Keratinocyte (primary cell): ENCODE results near the gene PXDN.

Experiments
- EZH2 ChIP-seq: IDR thresholded peaks from one replicate; pipeline ENCODE4 v1.6.1; 2012; ENCODE audit warnings: inconsistent platforms, mild to moderate bottlenecking, low read length, moderate library complexity
- TF ChIP-seq, protein P1 (sequence below), 3 experiments: IDR thresholded peaks in 1 of 3; conservative IDR thresholded peaks in 1 of 3; optimal IDR thresholded peaks in 1 of 3; 2 replicates in 2 of 3; 3 replicates in 1 of 3; pipeline versions ENCODE3 to v1.5.1; 2011; ENCODE audit warnings: low read length in 3 of 3, mild to moderate bottlenecking in 3 of 3, moderate library complexity in 2 of 3, control low read depth in 1 of 3, inconsistent platforms in 1 of 3; ENCODE audit not compliant: insufficient read depth in 2 of 3; ENCODE audit errors: extremely low read depth in 1 of 3

DNA sequence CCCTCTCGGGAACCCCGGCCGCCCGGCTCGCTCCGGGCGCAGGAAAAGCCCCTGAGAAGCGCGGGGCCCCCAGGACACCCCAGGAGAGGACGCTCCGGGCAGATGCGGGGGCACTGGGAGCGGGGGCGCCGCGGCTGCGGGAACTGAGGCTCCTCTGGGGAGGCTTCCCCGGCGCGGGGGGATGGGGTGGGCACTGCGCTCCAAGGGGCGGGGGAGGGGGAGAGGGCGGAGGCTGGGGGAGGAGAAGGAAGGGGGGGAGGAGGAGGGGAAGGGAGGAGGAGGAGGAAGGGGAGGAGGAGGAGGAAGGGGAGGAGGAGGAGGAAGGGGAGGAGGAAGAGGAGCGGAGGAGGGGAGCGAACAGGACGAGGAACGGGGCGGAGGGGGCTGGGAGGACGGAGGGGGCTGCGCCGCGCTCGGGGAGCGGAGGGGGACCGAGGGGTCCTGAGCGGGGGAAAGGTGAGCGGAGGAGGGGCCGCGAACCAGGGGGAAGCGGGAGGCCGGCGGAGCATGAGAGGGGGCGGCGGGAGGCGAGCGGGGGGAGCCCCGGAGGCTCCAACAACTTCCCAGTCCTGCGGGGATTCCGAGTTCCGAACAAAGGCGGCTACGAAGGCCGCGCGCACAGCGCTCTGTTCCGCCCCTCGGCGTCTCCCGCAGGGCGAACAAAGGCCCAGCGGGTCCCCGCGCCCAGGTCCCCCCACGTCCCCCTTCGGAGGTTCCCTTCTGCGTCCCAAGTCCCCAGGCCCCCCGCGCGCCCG lies 742 bp downstream of the PXDN start:
- TF ChIP-seq, protein P1, sequence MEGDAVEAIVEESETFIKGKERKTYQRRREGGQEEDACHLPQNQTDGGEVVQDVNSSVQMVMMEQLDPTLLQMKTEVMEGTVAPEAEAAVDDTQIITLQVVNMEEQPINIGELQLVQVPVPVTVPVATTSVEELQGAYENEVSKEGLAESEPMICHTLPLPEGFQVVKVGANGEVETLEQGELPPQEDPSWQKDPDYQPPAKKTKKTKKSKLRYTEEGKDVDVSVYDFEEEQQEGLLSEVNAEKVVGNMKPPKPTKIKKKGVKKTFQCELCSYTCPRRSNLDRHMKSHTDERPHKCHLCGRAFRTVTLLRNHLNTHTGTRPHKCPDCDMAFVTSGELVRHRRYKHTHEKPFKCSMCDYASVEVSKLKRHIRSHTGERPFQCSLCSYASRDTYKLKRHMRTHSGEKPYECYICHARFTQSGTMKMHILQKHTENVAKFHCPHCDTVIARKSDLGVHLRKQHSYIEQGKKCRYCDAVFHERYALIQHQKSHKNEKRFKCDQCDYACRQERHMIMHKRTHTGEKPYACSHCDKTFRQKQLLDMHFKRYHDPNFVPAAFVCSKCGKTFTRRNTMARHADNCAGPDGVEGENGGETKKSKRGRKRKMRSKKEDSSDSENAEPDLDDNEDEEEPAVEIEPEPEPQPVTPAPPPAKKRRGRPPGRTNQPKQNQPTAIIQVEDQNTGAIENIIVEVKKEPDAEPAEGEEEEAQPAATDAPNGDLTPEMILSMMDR (optimal IDR thresholded peaks at IDR 0.05 in 1 of 3, IDR thresholded peaks at IDR 0.05 in 1 of 3, conservative IDR thresholded peaks at IDR 0.05 in 1 of 3; ENCODE audit: extremely low read depth in 1 of 3, insufficient read depth in 2 of 3, low read length in 3 of 3) = no peak
- TF ChIP-seq EZH2 = no peak
